ENCODE data around the gene RFFL.

DNA sequence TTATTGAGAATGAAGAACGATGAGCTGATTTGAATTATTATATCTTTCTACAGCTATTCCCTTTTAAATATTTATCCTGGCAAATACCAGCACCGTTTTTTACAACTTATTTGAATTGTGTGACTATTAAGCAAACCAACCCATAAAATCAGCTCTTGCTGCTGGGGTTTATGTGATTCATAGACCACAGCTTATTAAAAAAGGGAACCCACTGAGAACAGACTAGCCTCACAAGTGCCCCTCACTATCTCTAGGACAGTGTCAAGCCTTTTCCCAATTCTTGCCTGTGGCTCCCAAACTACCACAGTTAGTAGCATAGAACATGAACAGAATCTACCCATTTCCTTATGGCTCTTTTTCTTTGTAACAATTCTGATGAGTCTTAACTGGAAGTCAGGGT lies 89.3 kb downstream of the RFFL start:
- TF ChIP-seq, protein P1, sequence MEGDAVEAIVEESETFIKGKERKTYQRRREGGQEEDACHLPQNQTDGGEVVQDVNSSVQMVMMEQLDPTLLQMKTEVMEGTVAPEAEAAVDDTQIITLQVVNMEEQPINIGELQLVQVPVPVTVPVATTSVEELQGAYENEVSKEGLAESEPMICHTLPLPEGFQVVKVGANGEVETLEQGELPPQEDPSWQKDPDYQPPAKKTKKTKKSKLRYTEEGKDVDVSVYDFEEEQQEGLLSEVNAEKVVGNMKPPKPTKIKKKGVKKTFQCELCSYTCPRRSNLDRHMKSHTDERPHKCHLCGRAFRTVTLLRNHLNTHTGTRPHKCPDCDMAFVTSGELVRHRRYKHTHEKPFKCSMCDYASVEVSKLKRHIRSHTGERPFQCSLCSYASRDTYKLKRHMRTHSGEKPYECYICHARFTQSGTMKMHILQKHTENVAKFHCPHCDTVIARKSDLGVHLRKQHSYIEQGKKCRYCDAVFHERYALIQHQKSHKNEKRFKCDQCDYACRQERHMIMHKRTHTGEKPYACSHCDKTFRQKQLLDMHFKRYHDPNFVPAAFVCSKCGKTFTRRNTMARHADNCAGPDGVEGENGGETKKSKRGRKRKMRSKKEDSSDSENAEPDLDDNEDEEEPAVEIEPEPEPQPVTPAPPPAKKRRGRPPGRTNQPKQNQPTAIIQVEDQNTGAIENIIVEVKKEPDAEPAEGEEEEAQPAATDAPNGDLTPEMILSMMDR (IDR thresholded peaks at IDR 0.05): no peak
- TF ChIP-seq EZH2 (IDR thresholded peaks at IDR 0.05; ENCODE audit: borderline replicate concordance, insufficient read depth, low read depth, low read length, poor library complexity, severe bottlenecking): no peak

All from B cell (primary cell).